NCI-H774 (cell line): Measurements from ENCODE around the gene CAMTA1.

Source experiments
- DNase-seq: peaks from one replicate; lab custom pipeline; 2025; lab: John Stamatoyannopoulos, UW

Gene CAMTA1

GRCh38 chr1:7006996-7007871 lies 222.0 kb downstream of the CAMTA1 start:
- no peak for DNase-seq

- no peak for DNase-seq
Measured at GRCh38 chr1:7007902-7008301, 222.6 kb downstream of the CAMTA1 start.

GRCh38 chr1:7008331-7008730 lies 223.1 kb downstream of the CAMTA1 start:
- no peak for DNase-seq

- DNase-seq: no peak
Measured at GRCh38 chr1:7008975-7009740, 223.9 kb downstream of the CAMTA1 start.

GRCh38 chr1:7009741-7010525 lies 224.7 kb downstream of the CAMTA1 start:
- no peak for DNase-seq

- DNase-seq: no peak
Measured at GRCh38 chr1:7010534-7011200, 225.4 kb downstream of the CAMTA1 start.

- no peak for DNase-seq
Measured at GRCh38 chr1:7011826-7012225, 226.6 kb downstream of the CAMTA1 start.

GRCh38 chr1:7012461-7012924 lies 227.2 kb downstream of the CAMTA1 start:
- no peak for DNase-seq

- DNase-seq: no peak
Measured at GRCh38 chr1:7013833-7014639, 228.8 kb downstream of the CAMTA1 start.

GRCh38 chr1:7014640-7014930 lies 229.3 kb downstream of the CAMTA1 start:
- DNase-seq: no peak

GRCh38 chr1:7015022-7015421 lies 229.8 kb downstream of the CAMTA1 start:
- no peak for DNase-seq

GRCh38 chr1:7018351-7018750 lies 233.1 kb downstream of the CAMTA1 start:
- DNase-seq: no peak

- DNase-seq: no peak
Measured at GRCh38 chr1:7018826-7019225, 233.6 kb downstream of the CAMTA1 start.

- DNase-seq: no peak
Measured at GRCh38 chr1:7019510-7019909, 234.3 kb downstream of the CAMTA1 start.

- DNase-seq: no peak
Measured at GRCh38 chr1:7022058-7022457, 236.8 kb downstream of the CAMTA1 start.

GRCh38 chr1:7025013-7025412 lies 239.8 kb downstream of the CAMTA1 start:
- DNase-seq: no peak

GRCh38 chr1:7026169-7026568 lies 240.9 kb downstream of the CAMTA1 start:
- DNase-seq: no peak

- no peak for DNase-seq
Measured at GRCh38 chr1:7032992-7033391, 247.7 kb downstream of the CAMTA1 start.

GRCh38 chr1:7036386-7036785 lies 251.1 kb downstream of the CAMTA1 start:
- DNase-seq: no peak

GRCh38 chr1:7039590-7040220 lies 254.5 kb downstream of the CAMTA1 start:
- no peak for DNase-seq
